ENCODE measurements around the gene MYPOP. TPM values are rescaled to one million over a fixed set of nuclear protein-coding genes. Genes with fewer than 3 reads are reported as not detected.

MYPOP gene
- total RNA-seq, 1 experiment from 2014 or later, result 9.0 TPM

DNA sequence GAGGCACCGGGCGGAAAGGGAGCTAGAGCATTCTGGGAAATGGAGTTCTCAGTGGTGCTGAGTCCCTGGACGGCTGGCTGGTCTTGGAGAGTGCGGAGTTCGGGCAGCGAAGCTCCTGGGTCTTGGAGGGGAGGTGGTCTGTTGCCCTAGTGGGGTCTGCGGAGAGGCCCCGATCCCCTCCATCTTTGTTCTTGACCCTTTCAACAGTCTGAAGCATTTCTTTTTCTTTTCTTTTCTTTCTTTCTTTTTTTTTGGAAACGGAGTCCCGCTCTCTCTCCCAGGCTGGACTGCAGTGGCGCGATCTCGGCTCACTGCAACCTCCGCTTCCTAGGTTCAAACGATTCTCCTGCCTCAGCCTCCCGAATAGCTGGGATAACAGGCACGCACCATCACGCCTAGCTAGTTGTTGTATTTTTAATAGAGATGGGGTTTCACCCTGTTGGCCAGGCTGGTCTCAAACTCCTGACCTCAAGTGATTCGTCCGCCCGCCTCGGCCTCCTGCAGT lies 39.0 kb downstream of the MYPOP start:
- Histone ChIP-seq H3K18ac (ENCODE audit: insufficient read length, low read depth, low read length) (no peak overlapping the region), H2BK120ac (ENCODE audit: low read depth, low read length, poor library complexity, severe bottlenecking) (no peak overlapping the region), H2AK5ac (ENCODE audit: insufficient read length, low read length) (no peak overlapping the region), H3K9me3 (ENCODE audit: control insufficient read depth, low read depth, low read length) (no peaks in the 10 kb centered on the region), H3K4ac (ENCODE audit: low read depth, low read length) (no peak overlapping the region), H2AFZ (ENCODE audit: low read length) (no peak overlapping the region), H4K20me1 (ENCODE audit: control insufficient read depth, insufficient read depth, insufficient read length) (no peaks in the 10 kb centered on the region), H4K8ac (replicated peaks; ENCODE audit: insufficient read length, low read depth, low read length) (no peak overlapping the region), H2BK20ac (ENCODE audit: low read depth, low read length, poor library complexity, severe bottlenecking) (no peak overlapping the region), H3K4me2 (ENCODE audit: insufficient read depth, insufficient read length, low read length) (peak overlapping the region; percentile 83), H3K23me2 (ENCODE audit: insufficient read length, low read depth, low read length, poor library complexity, severe bottlenecking) (peaks cover 18% of the 10 kb centered on the region), H3K79me1 (ENCODE audit: insufficient read depth, low read depth, low read length, poor library complexity, severe bottlenecking) (peaks cover 3% of the 10 kb centered on the region), H2BK5ac (ENCODE audit: insufficient read length, low read length) (no peak overlapping the region), H3K56ac (ENCODE audit: insufficient read length, low read depth, low read length) (no peak overlapping the region), H3K23ac (ENCODE audit: insufficient read length, low read depth, low read length) (no peak overlapping the region), H2BK15ac (ENCODE audit: low read depth, low read length) (no peak overlapping the region), H3K9ac (ENCODE audit: extremely low read depth, insufficient read length, low read length) (no peak overlapping the region), H4K5ac (ENCODE audit: insufficient read length, low read depth, low read length) (no peak overlapping the region), H3K27ac (ENCODE audit: insufficient read length, low read depth, low read length) (no peak overlapping the region), H4K91ac (ENCODE audit: insufficient read length, low read depth, low read length) (no peak overlapping the region), H3K79me2 (ENCODE audit: insufficient read depth, low read length) (peaks cover 8% of the 10 kb centered on the region; the same call in 1 of the 2 replicates), H3T11ph (ENCODE audit: low read length) (no peak overlapping the region), H3K4me1 (ENCODE audit: insufficient read depth, low read length) (peaks cover 5% of the 10 kb centered on the region; the same call in 1 of the 2 replicates), H3K14ac (ENCODE audit: insufficient read depth, low read length) (no peak overlapping the region), H2BK12ac (ENCODE audit: insufficient read length, low read depth, low read length) (no peak overlapping the region), H3K27me3 (ENCODE audit: insufficient read depth, low read length) (no peaks in the 10 kb centered on the region)
- peak overlapping the region in 2 of 3 experiments; percentile 38 to 99; a peak in 2 of 7 replicates for H3K27ac Mint-ChIP-seq
- peaks cover 11 to 26% (median 18%) of the 10 kb centered on the region in 3 experiments; a peak in 6 of 7 replicates for H3K36me3 Mint-ChIP-seq (ENCODE audit: insufficient read depth in 1 of 3, low read depth in 3 of 3)
- peak overlapping the region; percentile 97 to 100 for H3K4me3 Mint-ChIP-seq
- H3K4me1 Mint-ChIP-seq, result peaks cover 36 to 52% of the 10 kb centered on the region in 2 experiments
- no CpG with 5 or more reads among the region's 22 CpGs for WGBS (ENCODE audit: extremely low coverage, insufficient read length, low lambda C conversion rate)
- TF ChIP-seq, protein P1, sequence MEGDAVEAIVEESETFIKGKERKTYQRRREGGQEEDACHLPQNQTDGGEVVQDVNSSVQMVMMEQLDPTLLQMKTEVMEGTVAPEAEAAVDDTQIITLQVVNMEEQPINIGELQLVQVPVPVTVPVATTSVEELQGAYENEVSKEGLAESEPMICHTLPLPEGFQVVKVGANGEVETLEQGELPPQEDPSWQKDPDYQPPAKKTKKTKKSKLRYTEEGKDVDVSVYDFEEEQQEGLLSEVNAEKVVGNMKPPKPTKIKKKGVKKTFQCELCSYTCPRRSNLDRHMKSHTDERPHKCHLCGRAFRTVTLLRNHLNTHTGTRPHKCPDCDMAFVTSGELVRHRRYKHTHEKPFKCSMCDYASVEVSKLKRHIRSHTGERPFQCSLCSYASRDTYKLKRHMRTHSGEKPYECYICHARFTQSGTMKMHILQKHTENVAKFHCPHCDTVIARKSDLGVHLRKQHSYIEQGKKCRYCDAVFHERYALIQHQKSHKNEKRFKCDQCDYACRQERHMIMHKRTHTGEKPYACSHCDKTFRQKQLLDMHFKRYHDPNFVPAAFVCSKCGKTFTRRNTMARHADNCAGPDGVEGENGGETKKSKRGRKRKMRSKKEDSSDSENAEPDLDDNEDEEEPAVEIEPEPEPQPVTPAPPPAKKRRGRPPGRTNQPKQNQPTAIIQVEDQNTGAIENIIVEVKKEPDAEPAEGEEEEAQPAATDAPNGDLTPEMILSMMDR (conservative IDR thresholded peaks at IDR 0.05), result no peak
- no peak for DNase-seq
- H3K9me3 Mint-ChIP-seq, result no peaks in the 10 kb centered on the region; a peak in 1 of 5 replicates
- H3K27me3 Mint-ChIP-seq (ENCODE audit: low read depth), result no peaks in the 10 kb centered on the region; the same call in 1 of the 2 replicates
